Testis (tissue), 2 donors: ENCODE data around the gene SAE1.

Experiments used
- POLR2A ChIP-seq: fragments of 450-650 bp; IDR thresholded peaks from one replicate; pipeline ENCODE4 v1.6.1; 2017; ENCODE audit warnings: antibody characterized with exemption, mild to moderate bottlenecking, moderate library complexity
- TF ChIP-seq, protein P1 (sequence below), 3 experiments: fragments of 450-650 bp in 2 of 3; fragments of 200-600 bp in 1 of 3; sonication (generic) in 1 of 3; IDR thresholded peaks; one replicate each; pipeline ENCODE4 v1.5.1; 2016 to 2019; ENCODE audit warnings: antibody characterized with exemption in 3 of 3, mild to moderate bottlenecking in 2 of 3, moderate library complexity in 1 of 3

GRCh38 chr19:47112997-47113849 lies 17.4 kb upstream of the SAE1 start, which contains the start of gene ZC3H4:
- TF ChIP-seq, protein P1, sequence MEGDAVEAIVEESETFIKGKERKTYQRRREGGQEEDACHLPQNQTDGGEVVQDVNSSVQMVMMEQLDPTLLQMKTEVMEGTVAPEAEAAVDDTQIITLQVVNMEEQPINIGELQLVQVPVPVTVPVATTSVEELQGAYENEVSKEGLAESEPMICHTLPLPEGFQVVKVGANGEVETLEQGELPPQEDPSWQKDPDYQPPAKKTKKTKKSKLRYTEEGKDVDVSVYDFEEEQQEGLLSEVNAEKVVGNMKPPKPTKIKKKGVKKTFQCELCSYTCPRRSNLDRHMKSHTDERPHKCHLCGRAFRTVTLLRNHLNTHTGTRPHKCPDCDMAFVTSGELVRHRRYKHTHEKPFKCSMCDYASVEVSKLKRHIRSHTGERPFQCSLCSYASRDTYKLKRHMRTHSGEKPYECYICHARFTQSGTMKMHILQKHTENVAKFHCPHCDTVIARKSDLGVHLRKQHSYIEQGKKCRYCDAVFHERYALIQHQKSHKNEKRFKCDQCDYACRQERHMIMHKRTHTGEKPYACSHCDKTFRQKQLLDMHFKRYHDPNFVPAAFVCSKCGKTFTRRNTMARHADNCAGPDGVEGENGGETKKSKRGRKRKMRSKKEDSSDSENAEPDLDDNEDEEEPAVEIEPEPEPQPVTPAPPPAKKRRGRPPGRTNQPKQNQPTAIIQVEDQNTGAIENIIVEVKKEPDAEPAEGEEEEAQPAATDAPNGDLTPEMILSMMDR (IDR thresholded peaks at IDR 0.05) = no peak
- peak; percentile 76 for TF ChIP-seq POLR2A
